Measurements from ENCODE around the gene TLE4. TPM values are rescaled to one million over a fixed set of nuclear protein-coding genes. Genes with fewer than 3 reads are reported as not detected.

Gene TLE4
- total and polyA plus RNA-seq, 2 of the 4 experiments (the other 2 are of a cell fraction) = 68.0 to 78.1 TPM

DNA sequence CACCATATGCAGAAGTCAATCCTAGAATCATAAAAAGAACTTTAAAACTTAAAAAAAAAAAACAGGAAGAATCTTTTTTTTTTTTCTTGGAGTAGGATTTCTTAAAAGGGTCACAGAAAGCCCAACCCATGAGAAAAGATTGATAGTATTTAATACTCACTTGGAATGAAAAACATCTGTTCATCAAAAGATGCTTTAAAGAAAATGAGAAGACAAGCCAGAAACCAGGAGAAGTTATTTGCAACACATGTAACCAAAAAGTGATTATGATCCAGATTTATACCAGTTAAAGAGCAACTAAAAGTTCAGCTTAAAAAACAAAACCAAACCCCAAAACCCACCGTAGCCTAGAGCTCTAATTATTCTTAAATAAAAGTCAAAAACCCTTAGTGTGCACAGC is 69.3 kb downstream of the TLE4 start:
- H2BK15ac ChIP-seq (ENCODE audit: low read depth, low read length) = no peak overlapping the region
- no peak overlapping the region for H4K8ac ChIP-seq (ENCODE audit: low read depth in 2 of 2, low read length in 2 of 2)
- ChIA-PET POLR2A (ENCODE audit: unreplicated experiment) (no interaction called here), CTCF (interaction anchor here (0.7 kb wide), 1 partner anchor 17 kb away, joined by 4 read pairs; no protein-coding TSS in a partner anchor)
- peaks cover 5% of the 10 kb centered on the region; the same call in 1 of the 2 replicates for H3K9me1 ChIP-seq (ENCODE audit: insufficient read depth, low read length)
- dilution Hi-C loops (cut with HindIII; ENCODE audit: low sequenced_read_pairs, unreplicated experiment) (no loop called here), intact Hi-C loops (cut with micrococcal nuclease) (no loop called here), in situ Hi-C loops (cut with MboI; ENCODE audit: low sequenced_read_pairs) (no loop called here)
- BruUV-seq (replicated peaks) = no TSS peak
- H2BK5ac ChIP-seq (ENCODE audit: low read depth, low read length, poor library complexity, severe bottlenecking) = no peak overlapping the region
- no peak overlapping the region for H2AFZ ChIP-seq (replicated peaks; ENCODE audit: low read length, poor library complexity)
- peaks cover 2% of the 10 kb centered on the region; the same call in 1 of the 2 replicates for H3K4me1 ChIP-seq (ENCODE audit: control insufficient read depth, insufficient read depth, low read length)
- H4K20me1 ChIP-seq (ENCODE audit: insufficient read depth, low read length) = peaks cover 4% of the 10 kb centered on the region; the same call in 1 of the 2 replicates
- TF ChIP-seq NFE2L2 (IDR thresholded peaks at IDR 0.05; ENCODE audit: low read depth, low read length) (no peak), CEBPB (IDR thresholded peaks at IDR 0.05; ENCODE audit: low read depth, low read length) (no peak), RCOR1 (IDR thresholded peaks at IDR 0.05; ENCODE audit: insufficient replicate concordance, low read length) (no peak), MXI1 (IDR thresholded peaks at IDR 0.05; ENCODE audit: borderline replicate concordance, low read depth, low read length) (no peak), RAD21 (IDR thresholded peaks at IDR 0.05; ENCODE audit: low read length) (no peak), BHLHE40 (IDR thresholded peaks at IDR 0.05; ENCODE audit: low read depth, low read length) (no peak), MAFK (IDR thresholded peaks at IDR 0.05; ENCODE audit: low read depth, low read length) (no peak), MAZ (IDR thresholded peaks at IDR 0.05; ENCODE audit: borderline replicate concordance, low read depth, low read length) (no peak), FOS (IDR thresholded peaks at IDR 0.05; ENCODE audit: low read depth, low read length) (no peak), POLR2A (IDR thresholded peaks at IDR 0.05; ENCODE audit: low read depth, low read length) (no peak)
- TF ChIP-seq, protein P1, sequence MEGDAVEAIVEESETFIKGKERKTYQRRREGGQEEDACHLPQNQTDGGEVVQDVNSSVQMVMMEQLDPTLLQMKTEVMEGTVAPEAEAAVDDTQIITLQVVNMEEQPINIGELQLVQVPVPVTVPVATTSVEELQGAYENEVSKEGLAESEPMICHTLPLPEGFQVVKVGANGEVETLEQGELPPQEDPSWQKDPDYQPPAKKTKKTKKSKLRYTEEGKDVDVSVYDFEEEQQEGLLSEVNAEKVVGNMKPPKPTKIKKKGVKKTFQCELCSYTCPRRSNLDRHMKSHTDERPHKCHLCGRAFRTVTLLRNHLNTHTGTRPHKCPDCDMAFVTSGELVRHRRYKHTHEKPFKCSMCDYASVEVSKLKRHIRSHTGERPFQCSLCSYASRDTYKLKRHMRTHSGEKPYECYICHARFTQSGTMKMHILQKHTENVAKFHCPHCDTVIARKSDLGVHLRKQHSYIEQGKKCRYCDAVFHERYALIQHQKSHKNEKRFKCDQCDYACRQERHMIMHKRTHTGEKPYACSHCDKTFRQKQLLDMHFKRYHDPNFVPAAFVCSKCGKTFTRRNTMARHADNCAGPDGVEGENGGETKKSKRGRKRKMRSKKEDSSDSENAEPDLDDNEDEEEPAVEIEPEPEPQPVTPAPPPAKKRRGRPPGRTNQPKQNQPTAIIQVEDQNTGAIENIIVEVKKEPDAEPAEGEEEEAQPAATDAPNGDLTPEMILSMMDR (conservative IDR thresholded peaks at IDR 0.05; ENCODE audit: low read depth, low read length) = no peak
- TF ChIP-seq, protein P2, sequence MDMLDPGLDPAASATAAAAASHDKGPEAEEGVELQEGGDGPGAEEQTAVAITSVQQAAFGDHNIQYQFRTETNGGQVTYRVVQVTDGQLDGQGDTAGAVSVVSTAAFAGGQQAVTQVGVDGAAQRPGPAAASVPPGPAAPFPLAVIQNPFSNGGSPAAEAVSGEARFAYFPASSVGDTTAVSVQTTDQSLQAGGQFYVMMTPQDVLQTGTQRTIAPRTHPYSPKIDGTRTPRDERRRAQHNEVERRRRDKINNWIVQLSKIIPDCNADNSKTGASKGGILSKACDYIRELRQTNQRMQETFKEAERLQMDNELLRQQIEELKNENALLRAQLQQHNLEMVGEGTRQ (IDR thresholded peaks at IDR 0.05; ENCODE audit: low read depth, low read length) = no peak
- TF ChIP-seq, protein P3, sequence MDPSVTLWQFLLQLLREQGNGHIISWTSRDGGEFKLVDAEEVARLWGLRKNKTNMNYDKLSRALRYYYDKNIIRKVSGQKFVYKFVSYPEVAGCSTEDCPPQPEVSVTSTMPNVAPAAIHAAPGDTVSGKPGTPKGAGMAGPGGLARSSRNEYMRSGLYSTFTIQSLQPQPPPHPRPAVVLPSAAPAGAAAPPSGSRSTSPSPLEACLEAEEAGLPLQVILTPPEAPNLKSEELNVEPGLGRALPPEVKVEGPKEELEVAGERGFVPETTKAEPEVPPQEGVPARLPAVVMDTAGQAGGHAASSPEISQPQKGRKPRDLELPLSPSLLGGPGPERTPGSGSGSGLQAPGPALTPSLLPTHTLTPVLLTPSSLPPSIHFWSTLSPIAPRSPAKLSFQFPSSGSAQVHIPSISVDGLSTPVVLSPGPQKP (IDR thresholded peaks at IDR 0.05; ENCODE audit: borderline replicate concordance, low read depth, low read length) = no peak
- H3K27ac ChIP-seq (ENCODE audit: insufficient read depth, low read length) = no peak overlapping the region
- no peak overlapping the region for H2BK20ac ChIP-seq (ENCODE audit: low read depth, low read length)
- no peak overlapping the region for H3K4me2 ChIP-seq (ENCODE audit: low read depth, low read length)
- no peak overlapping the region for H4K5ac ChIP-seq (ENCODE audit: low read depth, low read length)
- peaks cover 3% of the 10 kb centered on the region; the same call in 1 of the 2 replicates for H3K9me3 ChIP-seq (ENCODE audit: control insufficient read depth, insufficient read depth, low read length)
- H3K79me1 ChIP-seq (ENCODE audit: low read depth in 1 of 2, low read length in 2 of 2) = peaks cover 36 to 47% of the 10 kb centered on the region in 2 experiments
- no peak overlapping the region for H2AK5ac ChIP-seq (ENCODE audit: low read depth, low read length)
- no peak overlapping the region for H3K4ac ChIP-seq (ENCODE audit: low read depth, low read length)
- no peak overlapping the region for H3K23ac ChIP-seq (ENCODE audit: low read depth, low read length)
- peaks cover 5% of the 10 kb centered on the region; the same call in 1 of the 2 replicates for H3K36me3 ChIP-seq (ENCODE audit: control insufficient read depth, insufficient read depth, low read length)
- no CpG with 5 or more reads among the region's 1 CpG for WGBS, 2 experiments (ENCODE audit: extremely low coverage in 2 of 2, insufficient read length in 1 of 2)
- ATAC-seq (ENCODE audit: low read depth) = no peak
- H3K9ac ChIP-seq (ENCODE audit: low read depth, low read length) = no peak overlapping the region
- H2AK9ac ChIP-seq (replicated peaks; ENCODE audit: low read depth, low read length, poor library complexity) = no peak overlapping the region
- H3K18ac ChIP-seq (ENCODE audit: low read depth, low read length) = no peak overlapping the region
- H3K27me3 ChIP-seq (ENCODE audit: control insufficient read depth, insufficient read depth, low read length) = no peaks in the 10 kb centered on the region
- H2BK120ac ChIP-seq (ENCODE audit: low read depth, low read length) = no peak overlapping the region
- no peak overlapping the region for H4K91ac ChIP-seq (ENCODE audit: insufficient read depth, low read depth, low read length)
- H3K4me3 ChIP-seq (ENCODE audit: insufficient read depth, low read depth, low read length) = no peak overlapping the region
- no peak overlapping the region for H3K56ac ChIP-seq (ENCODE audit: extremely low read depth, insufficient read depth, low read length)
- DNase-seq = no peak
- no peak overlapping the region for H3K14ac ChIP-seq (replicated peaks; ENCODE audit: low read depth, low read length)

All from IMR-90 (cell line).